H1 (cell line): ENCODE results near the gene TUT4. TPM values are rescaled to one million over a fixed set of nuclear protein-coding genes. Genes with fewer than 3 reads are reported as not detected.

Experiments
- CTCF ChIA-PET: fragments of 300-600 bp; sonication (Branson Sonifier 250); formaldehyde crosslinking; loops from one replicate; lab custom pipeline; 2021; ENCODE audit not compliant: partially characterized antibody; lab: Charles Lee
- POLR2A ChIA-PET: fragments of 300-600 bp; sonication (Branson Sonifier 250); formaldehyde crosslinking; loops from one replicate; lab custom pipeline; 2021; ENCODE audit warnings: inconsistent platforms; ENCODE audit not compliant: partially characterized antibody; lab: Charles Lee
- DNase-seq, 2 experiments: peaks; one replicate each; pipeline versions ENCODE4 v3.0.0 to v3.0.0-alpha.2; 2010 to 2022; ENCODE audit warnings: low spot score in 2 of 2, low read depth in 1 of 2, mixed read lengths in 1 of 2
- FAIRE-seq: peaks from 2 replicates; lab custom pipeline; 2011; peaks lifted over from hg19 to GRCh38; lab: Jason Lieb, UNC
- H2AFZ ChIP-seq: 2 replicates; pipeline ENCODE4 v1.8.1; 2012; ENCODE audit warnings: low read length, inconsistent platforms
- H2AK5ac ChIP-seq: 2 replicates; pipeline ENCODE4 v1.6.1; 2013; ENCODE audit warnings: low read depth, low read length
- H2BK120ac ChIP-seq: replicated peaks from 2 replicates; pipeline ENCODE3; 2013; ENCODE audit warnings: low read depth, low read length, inconsistent platforms
- H2BK12ac ChIP-seq: 2 replicates; pipeline ENCODE4 v1.6.1; 2013; ENCODE audit warnings: low read depth, low read length
- H2BK15ac ChIP-seq: 2 replicates; pipeline ENCODE4 v1.6.1; 2013; ENCODE audit warnings: low read length
- H2BK20ac ChIP-seq: 2 replicates; pipeline ENCODE4 v1.6.1; 2013; ENCODE audit warnings: low read length
- H2BK5ac ChIP-seq: 2 replicates; pipeline ENCODE4 v1.6.1; 2013; ENCODE audit warnings: low read depth, low read length
- H3K14ac ChIP-seq: 2 replicates; pipeline ENCODE4 v1.6.1; 2013; ENCODE audit warnings: inconsistent platforms; ENCODE audit not compliant: insufficient read length
- H3K18ac ChIP-seq: 2 replicates; pipeline ENCODE4 v1.6.1; 2013; ENCODE audit warnings: low read length; ENCODE audit errors: extremely low read depth
- H3K23ac ChIP-seq: 2 replicates; pipeline ENCODE4 v1.6.1; 2013; ENCODE audit warnings: inconsistent platforms; ENCODE audit not compliant: insufficient read length
- H3K23me2 ChIP-seq: 2 replicates; pipeline ENCODE4 v1.6.1; 2013; ENCODE audit warnings: low read depth, low read length
- H3K27ac ChIP-seq: 2 replicates; pipeline ENCODE4 v1.6.1; 2011; ENCODE audit warnings: low read depth, low read length, inconsistent platforms
- H3K27me3 ChIP-seq, 4 experiments: replicated peaks in 1 of 4; 1 replicate in 1 of 4; 2 replicates in 3 of 4; pipeline versions ENCODE4 v1.6.1 to v1.8.1; 2011 to 2013; ENCODE audit warnings: low read length in 3 of 4, mild to moderate bottlenecking in 3 of 4, inconsistent platforms in 2 of 4, mixed read lengths in 2 of 4, moderate library complexity in 1 of 4; ENCODE audit not compliant: control insufficient read depth in 3 of 4, insufficient read depth in 3 of 4; ENCODE audit errors: extremely low read depth in 1 of 4
- H3K36me3 ChIP-seq, 4 experiments: 2 replicates each; pipeline versions ENCODE4 v1.6.1 to v1.8.1; 2011 to 2013; ENCODE audit warnings: mild to moderate bottlenecking in 4 of 4, low read length in 3 of 4, moderate library complexity in 2 of 4, control low read depth in 1 of 4, inconsistent platforms in 1 of 4; ENCODE audit not compliant: insufficient read depth in 4 of 4, control insufficient read depth in 2 of 4
- H3K4ac ChIP-seq: replicated peaks from 2 replicates; pipeline ENCODE3; 2013; ENCODE audit warnings: low read length, low read depth, mixed read lengths, inconsistent platforms; ENCODE audit not compliant: insufficient read length
- H3K4me1 ChIP-seq, 4 experiments: replicated peaks in 1 of 4; 1 replicate in 1 of 4; 2 replicates in 3 of 4; pipeline versions ENCODE4 v1.6.1 to v1.8.1; 2011 to 2013; ENCODE audit warnings: low read length in 3 of 4, inconsistent platforms in 2 of 4, mixed read lengths in 1 of 4; ENCODE audit not compliant: insufficient read depth in 4 of 4, control insufficient read depth in 3 of 4
- H3K4me2 ChIP-seq, 2 experiments: 2 replicates each; pipeline versions ENCODE4 v1.6.1 to v1.8.1; 2011 to 2013; ENCODE audit warnings: low read depth in 2 of 2, low read length in 2 of 2, control low read depth in 1 of 2, inconsistent platforms in 1 of 2, mild to moderate bottlenecking in 1 of 2; ENCODE audit not compliant: insufficient read depth in 1 of 2
- H3K4me3 ChIP-seq, 4 experiments: fragments of 200-600, 300-600 bp in 1 of 4; sonication (generic), shearing (Covaris generic), sonication (Bioruptor Twin) in 1 of 4; 2 replicates each; pipeline versions ENCODE4 v1.5.1 to v1.8.1; 2011 to 2016; ENCODE audit warnings: low read length in 4 of 4, low read depth in 3 of 4, control low read depth in 2 of 4, inconsistent platforms in 2 of 4, mild to moderate bottlenecking in 2 of 4, mixed read lengths in 1 of 4, moderate library complexity in 1 of 4; ENCODE audit not compliant: insufficient read depth in 2 of 4; ENCODE audit errors: extremely low read depth in 1 of 4
- H3K56ac ChIP-seq: replicated peaks from 2 replicates; pipeline ENCODE3; 2013; ENCODE audit warnings: low read depth, mild to moderate bottlenecking, mixed read lengths, low read length, inconsistent platforms; ENCODE audit not compliant: insufficient read length
- H3K79me1 ChIP-seq: 2 replicates; pipeline ENCODE4 v1.6.1; 2013; ENCODE audit warnings: low read depth, low read length, control low read depth
- H3K79me2 ChIP-seq, 2 experiments: 2 replicates each; pipeline versions ENCODE4 v1.6.1 to v1.8.1; 2012 to 2013; ENCODE audit warnings: low read length in 2 of 2, mild to moderate bottlenecking in 2 of 2, inconsistent platforms in 1 of 2; ENCODE audit not compliant: insufficient read depth in 2 of 2, control insufficient read depth in 1 of 2
- H3K9ac ChIP-seq, 4 experiments: replicated peaks in 1 of 4; 1 replicate in 1 of 4; 2 replicates in 3 of 4; pipeline versions ENCODE4 v1.6.1 to v1.8.1; 2011 to 2013; ENCODE audit warnings: low read depth in 3 of 4, low read length in 3 of 4, control low read depth in 2 of 4, mild to moderate bottlenecking in 2 of 4, moderate library complexity in 2 of 4, inconsistent platforms in 1 of 4; ENCODE audit errors: extremely low read depth in 1 of 4
- H3K9me3 ChIP-seq, 2 experiments: 2 replicates each; pipeline versions ENCODE4 v1.6.1 to v1.8.1; 2012 to 2013; ENCODE audit warnings: mild to moderate bottlenecking in 2 of 2, moderate library complexity in 2 of 2, control low read depth in 1 of 2, inconsistent platforms in 1 of 2, low read depth in 1 of 2, low read length in 1 of 2, mixed read lengths in 1 of 2; ENCODE audit not compliant: insufficient read depth in 2 of 2
- H4K20me1 ChIP-seq, 2 experiments: replicated peaks in 1 of 2; 2 replicates each; pipeline versions ENCODE3 to v1.8.1; 2011 to 2013; ENCODE audit warnings: inconsistent platforms in 2 of 2, low read length in 2 of 2, mild to moderate bottlenecking in 1 of 2; ENCODE audit not compliant: insufficient read depth in 2 of 2, control insufficient read depth in 1 of 2
- H4K5ac ChIP-seq: 2 replicates; pipeline ENCODE4 v1.6.1; 2013; ENCODE audit warnings: low read length, low read depth, mixed read lengths, inconsistent platforms; ENCODE audit not compliant: insufficient read length
- H4K8ac ChIP-seq: 2 replicates; pipeline ENCODE4 v1.8.0; 2013; ENCODE audit warnings: mild to moderate bottlenecking, moderate library complexity, low read length, inconsistent platforms; ENCODE audit not compliant: insufficient read depth; ENCODE audit errors: extremely low read depth
- H4K91ac ChIP-seq: replicated peaks from 2 replicates; pipeline ENCODE3; 2013; ENCODE audit warnings: low read length, mixed read lengths, inconsistent platforms; ENCODE audit not compliant: insufficient read length
- CHD1 ChIP-seq: IDR thresholded peaks from 2 replicates; pipeline ENCODE4 v1.6.1; 2012; ENCODE audit warnings: low read depth, low read length, improper control_type of control experiment
- EP300 ChIP-seq, 2 experiments: IDR thresholded peaks; 1 replicate in 1 of 2; 2 replicates in 1 of 2; pipeline ENCODE4 v1.6.1; 2011 to 2012; ENCODE audit warnings: low read depth in 2 of 2, low read length in 2 of 2, mild to moderate bottlenecking in 2 of 2, borderline replicate concordance in 1 of 2, inconsistent platforms in 1 of 2, moderate library complexity in 1 of 2
- GABPA ChIP-seq: IDR thresholded peaks from 2 replicates; pipeline ENCODE4 v1.6.1; 2011; ENCODE audit warnings: mild to moderate bottlenecking, low read length, moderate library complexity, borderline replicate concordance; ENCODE audit not compliant: insufficient read depth
- KDM4A ChIP-seq: IDR thresholded peaks from one replicate; pipeline ENCODE4 v1.7.1; 2012; ENCODE audit warnings: low read depth, mild to moderate bottlenecking, moderate library complexity, low read length, inconsistent platforms; ENCODE audit not compliant: severe bottlenecking
- RAD21 ChIP-seq, 2 experiments: IDR thresholded peaks in 1 of 2; conservative IDR thresholded peaks in 1 of 2; 2 replicates each; pipeline ENCODE4 v1.6.1; 2011; ENCODE audit warnings: low read depth in 2 of 2, low read length in 2 of 2, improper control_type of control experiment in 1 of 2, inconsistent platforms in 1 of 2, mild to moderate bottlenecking in 1 of 2, moderate library complexity in 1 of 2
- SAP30 ChIP-seq: fragments of 300-600 bp; sonication (generic); IDR thresholded peaks from 2 replicates; pipeline ENCODE4 v1.7.1; 2012; ENCODE audit warnings: low read length, moderate library complexity, mild to moderate bottlenecking, inconsistent platforms; ENCODE audit not compliant: insufficient read depth, insufficient replicate concordance
- WGBS, 2 experiments: shearing (Covaris generic) in 1 of 2; methylation state at CpG; one replicate each; pipeline versions ENCODE4 v1.1.6 to v1.1.7; 2013 to 2015; ENCODE audit warnings: low lambda C conversion rate in 2 of 2, mixed read lengths in 2 of 2, inconsistent platforms in 1 of 2, low coverage in 1 of 2, missing lambda C conversion rate in 1 of 2; ENCODE audit not compliant: insufficient replicate concordance in 2 of 2, insufficient coverage in 1 of 2, insufficient read length in 1 of 2; ENCODE audit errors: extremely low coverage in 1 of 2, missing lambda C conversion rate in 1 of 2; 5-methylcytosine and 5-hydroxymethylcytosine counted together
- polyA plus RNA-seq, 7 experiments: library from polyadenylated mRNA; depleted of rRNA in 3 of 7; stranded (reverse) in 5 of 7; unstranded in 2 of 7; fragments of >200 nt in 5 of 7; fragments of 200-250 nt in 2 of 7; gene quantifications; 1 replicate in 5 of 7; 2 replicates in 1 of 7; 4 replicates in 1 of 7; pipeline versions ENCODE4 v1.2.1 to v1.2.3, GENCODE V29; 2011 to 2013; ENCODE audit warnings: missing spikeins in 2 of 7, mixed read lengths in 2 of 7
- total RNA-seq: library from RNA; stranded (reverse); fragmentation: NEBNext Ultra II Directional; extraction: Animal tissue kit (Norgen Biotek cat#: 25700); gene quantifications from 2 replicates; pipeline ENCODE4 v1.2.1, GENCODE V29; 2021

TUT4 gene
- total and polyA plus RNA-seq, 2 of the 8 experiments (the other 6 are each of a cell fraction or from before 2014, with no cell fraction given) = 54.5 to 63.3 TPM

DNA sequence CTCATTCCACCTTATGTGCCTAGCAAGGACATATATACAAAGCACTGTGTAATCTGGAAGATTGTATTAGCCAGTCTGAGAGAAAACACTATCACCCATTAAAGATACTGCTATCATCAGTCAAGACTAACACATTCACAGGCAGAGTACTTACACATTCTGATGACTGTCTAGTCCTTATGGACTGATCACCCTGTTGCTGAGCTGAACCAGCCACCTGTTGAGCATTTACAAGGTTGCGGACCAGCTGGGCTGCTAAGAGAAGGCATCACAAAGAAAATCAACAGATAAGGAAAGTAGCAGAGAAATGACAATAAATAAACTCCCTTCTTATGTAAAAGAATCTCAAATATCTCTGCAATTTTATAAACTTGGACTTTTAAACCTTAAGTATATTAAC lies 117.7 kb downstream of the TUT4 start:
- H3K9me3 ChIP-seq = no peaks in the 10 kb centered on the region
- no peak overlapping the region for H2AFZ ChIP-seq
- FAIRE-seq = no peak
- H4K8ac ChIP-seq = no peak overlapping the region
- WGBS, 2 experiments = 100% methylated on average over 1 of the region's 1 CpG; no CpG with 5 or more reads in 1 of the 2 experiments
- H3K14ac ChIP-seq = no peak overlapping the region
- H3K4me2 ChIP-seq = no peak overlapping the region
- no peak overlapping the region for H2BK5ac ChIP-seq
- no peaks in the 10 kb centered on the region for H3K79me2 ChIP-seq
- no peaks in the 10 kb centered on the region for H3K27me3 ChIP-seq
- DNase-seq = no peak
- H4K20me1 ChIP-seq = no peaks in the 10 kb centered on the region
- H3K23me2 ChIP-seq = no peaks in the 10 kb centered on the region
- H4K5ac ChIP-seq = no peak overlapping the region
- H3K23ac ChIP-seq = no peak overlapping the region
- H3K4me1 ChIP-seq = peaks cover 0 to 3% (median 0%) of the 10 kb centered on the region in 4 experiments; a peak in 2 of 7 replicates
- H3K4me3 ChIP-seq = no peak overlapping the region
- H2BK120ac ChIP-seq = no peak overlapping the region
- H2BK15ac ChIP-seq = no peak overlapping the region
- no peak overlapping the region for H3K27ac ChIP-seq
- no peak overlapping the region for H3K9ac ChIP-seq
- TF ChIP-seq SAP30 (no peak), EP300 (IDR thresholded peaks at IDR 0.05; ENCODE audit: borderline replicate concordance in 1 of 2, low read depth in 2 of 2, low read length in 2 of 2) (no peak), KDM4A (no peak), GABPA (no peak), RAD21 (IDR thresholded peaks at IDR 0.05 in 1 of 2, conservative IDR thresholded peaks at IDR 0.05 in 1 of 2; ENCODE audit: low read depth in 2 of 2, low read length in 2 of 2) (no peak), CHD1 (no peak)
- H3K56ac ChIP-seq = no peak overlapping the region
- no peak overlapping the region for H2AK5ac ChIP-seq
- no peak overlapping the region for H2BK20ac ChIP-seq
- no peak overlapping the region for H4K91ac ChIP-seq
- no peak overlapping the region for H2BK12ac ChIP-seq
- CTCF ChIA-PET = interaction anchor here (0.7 to 1.0 kb wide), 2 partner anchors 17 to 75 kb away, joined by 3 read pairs; no protein-coding TSS in a partner anchor
- H3K4ac ChIP-seq = no peak overlapping the region
- H3K79me1 ChIP-seq = no peaks in the 10 kb centered on the region
- POLR2A ChIA-PET = interaction anchor here (1.4 kb wide), 1 partner anchor 27 kb away, joined by 3 read pairs; no protein-coding TSS in a partner anchor
- H3K18ac ChIP-seq = no peak overlapping the region
- H3K36me3 ChIP-seq = peaks cover 4 to 43% (median 13%) of the 10 kb centered on the region in 4 experiments
